Measurements from ENCODE around the gene YWHAG.

Gene YWHAG

GRCh38 chr7:76377186-76377918 lies 18.6 kb upstream of the YWHAG start:
- Histone ChIP-seq H3K4me2 (ENCODE audit: low read length) (no peak overlapping the region), H3K27ac (ENCODE audit: low read depth, low read length, poor library complexity, severe bottlenecking) (no peak overlapping the region), H3K79me2 (ENCODE audit: insufficient read depth, low read length) (no peaks in the 10 kb centered on the region), H4K20me1 (ENCODE audit: insufficient read depth, low read length) (no peaks in the 10 kb centered on the region), H3K27me3 (ENCODE audit: insufficient read depth, low read length) (0 out of 2 replicates have a peak, but pooled peaks cover 15% of the 10 kb centered on the region), H3F3A (ENCODE audit: insufficient read depth, low read length) (no peaks in the 10 kb centered on the region), H3K36me3 (ENCODE audit: insufficient read depth, low read length) (no peaks in the 10 kb centered on the region), H3K4me3 (ENCODE audit: low read depth, low read length, poor library complexity, severe bottlenecking) (no peak overlapping the region), H2AFZ (ENCODE audit: low read length) (no peak overlapping the region), H3K9ac (ENCODE audit: low read length) (no peak overlapping the region), H3K9me3 (ENCODE audit: low read length) (no peaks in the 10 kb centered on the region), H3K4me1 (ENCODE audit: insufficient read depth, low read length, severe bottlenecking) (peaks cover 6% of the 10 kb centered on the region), H3K9me2 (ENCODE audit: low read depth, low read length) (no peaks in the 10 kb centered on the region)
- TF ChIP-seq EZH2 (IDR thresholded peaks at IDR 0.05; ENCODE audit: borderline replicate concordance, low read length) = no peak
- TF ChIP-seq, protein P1, sequence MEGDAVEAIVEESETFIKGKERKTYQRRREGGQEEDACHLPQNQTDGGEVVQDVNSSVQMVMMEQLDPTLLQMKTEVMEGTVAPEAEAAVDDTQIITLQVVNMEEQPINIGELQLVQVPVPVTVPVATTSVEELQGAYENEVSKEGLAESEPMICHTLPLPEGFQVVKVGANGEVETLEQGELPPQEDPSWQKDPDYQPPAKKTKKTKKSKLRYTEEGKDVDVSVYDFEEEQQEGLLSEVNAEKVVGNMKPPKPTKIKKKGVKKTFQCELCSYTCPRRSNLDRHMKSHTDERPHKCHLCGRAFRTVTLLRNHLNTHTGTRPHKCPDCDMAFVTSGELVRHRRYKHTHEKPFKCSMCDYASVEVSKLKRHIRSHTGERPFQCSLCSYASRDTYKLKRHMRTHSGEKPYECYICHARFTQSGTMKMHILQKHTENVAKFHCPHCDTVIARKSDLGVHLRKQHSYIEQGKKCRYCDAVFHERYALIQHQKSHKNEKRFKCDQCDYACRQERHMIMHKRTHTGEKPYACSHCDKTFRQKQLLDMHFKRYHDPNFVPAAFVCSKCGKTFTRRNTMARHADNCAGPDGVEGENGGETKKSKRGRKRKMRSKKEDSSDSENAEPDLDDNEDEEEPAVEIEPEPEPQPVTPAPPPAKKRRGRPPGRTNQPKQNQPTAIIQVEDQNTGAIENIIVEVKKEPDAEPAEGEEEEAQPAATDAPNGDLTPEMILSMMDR (IDR thresholded peaks at IDR 0.05; ENCODE audit: low read length) = no peak

DNA sequence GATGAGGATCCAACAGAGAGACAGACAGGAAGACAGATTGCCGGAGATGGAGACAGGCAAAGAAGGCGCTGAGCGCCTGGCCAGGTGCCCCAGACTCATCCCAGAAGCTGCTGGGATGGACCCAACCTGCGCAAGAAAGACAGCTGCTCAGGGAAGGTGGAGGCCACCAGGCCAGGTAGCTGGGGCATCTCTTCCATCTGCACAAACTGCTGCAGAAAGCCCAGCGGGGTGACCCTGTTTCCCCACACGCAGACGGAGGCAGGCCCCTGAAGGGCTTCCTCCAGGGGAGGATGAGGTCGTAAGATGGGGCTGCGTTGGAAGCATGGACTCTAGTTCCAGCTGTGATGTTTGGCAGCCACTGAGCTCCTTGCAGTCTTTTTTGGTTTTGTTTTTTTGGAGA lies 16.5 kb upstream of the YWHAG start:
- Histone ChIP-seq H3K9ac (ENCODE audit: low read length) (no peak overlapping the region), H3K27me3 (ENCODE audit: insufficient read depth, low read length) (peaks cover 25% of the 10 kb centered on the region; the same call in 1 of the 2 replicates)

DNA sequence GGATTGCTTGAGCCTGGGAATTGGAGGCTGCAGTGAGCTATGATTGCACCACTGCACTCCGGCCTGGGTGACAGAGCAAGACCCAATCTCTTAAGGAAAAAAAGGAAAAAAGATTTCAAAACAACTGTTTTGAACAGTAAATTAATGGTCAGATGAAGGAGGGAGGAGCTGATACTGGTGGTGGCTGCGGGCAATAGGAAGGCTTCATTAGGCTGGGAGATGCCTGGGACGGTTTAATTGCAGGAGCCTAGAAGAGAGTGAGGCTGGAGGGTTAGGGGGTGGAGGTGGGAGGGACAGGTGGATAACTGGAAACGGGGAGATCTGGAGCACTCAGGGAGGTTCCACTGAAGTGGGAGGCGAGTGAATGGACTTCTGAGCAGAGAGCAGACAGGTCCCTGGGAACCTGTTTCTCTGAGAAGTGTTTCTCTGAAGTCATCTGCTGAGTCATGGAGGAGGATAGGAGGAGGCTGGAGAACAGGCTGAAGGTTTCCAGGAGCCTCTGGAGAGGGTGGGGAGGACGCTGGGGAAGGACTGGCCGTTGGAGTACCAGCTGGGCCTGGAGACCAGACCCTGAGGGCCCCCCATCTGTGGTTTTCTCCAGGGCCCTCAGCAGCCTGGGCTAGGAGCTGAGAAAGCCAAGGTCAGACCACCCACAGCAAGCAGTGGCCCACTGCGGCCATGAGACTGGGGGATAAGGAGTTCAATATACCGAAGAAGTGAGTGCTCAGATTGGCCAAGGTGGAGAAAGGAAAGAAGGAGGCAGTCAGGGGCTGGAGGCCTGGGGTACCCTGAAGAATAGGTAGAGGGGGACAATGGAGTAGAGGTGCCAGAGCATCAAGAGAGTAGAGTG lies 14.4 kb upstream of the YWHAG start:
- no peak for TF ChIP-seq EZH2 (IDR thresholded peaks at IDR 0.05; ENCODE audit: borderline replicate concordance, low read length)
- TF ChIP-seq, protein P1 (IDR thresholded peaks at IDR 0.05; ENCODE audit: low read length) = no peak
- H3K4me2 ChIP-seq (ENCODE audit: low read length) = no peak overlapping the region
- no peak overlapping the region for H3K9ac ChIP-seq (ENCODE audit: low read length)
- H3K9me2 ChIP-seq (ENCODE audit: low read depth, low read length) = no peaks in the 10 kb centered on the region
- no peaks in the 10 kb centered on the region for H3F3A ChIP-seq (ENCODE audit: insufficient read depth, low read length)
- H2AFZ ChIP-seq (ENCODE audit: low read length) = no peak overlapping the region
- H3K4me3 ChIP-seq (ENCODE audit: low read depth, low read length, poor library complexity, severe bottlenecking) = no peak overlapping the region
- H3K27me3 ChIP-seq (ENCODE audit: insufficient read depth, low read length) = peaks cover 38% of the 10 kb centered on the region; the same call in 1 of the 2 replicates
- H3K79me2 ChIP-seq (ENCODE audit: insufficient read depth, low read length) = no peaks in the 10 kb centered on the region
- H3K27ac ChIP-seq (ENCODE audit: low read depth, low read length, poor library complexity, severe bottlenecking) = no peak overlapping the region
- no peaks in the 10 kb centered on the region for H3K9me3 ChIP-seq (ENCODE audit: low read length)
- H3K36me3 ChIP-seq (ENCODE audit: insufficient read depth, low read length) = no peaks in the 10 kb centered on the region
- H4K20me1 ChIP-seq (ENCODE audit: insufficient read depth, low read length) = no peaks in the 10 kb centered on the region
- no peaks in the 10 kb centered on the region for H3K4me1 ChIP-seq (ENCODE audit: insufficient read depth, low read length, severe bottlenecking)

More for the DNA sequence above, 16.5 kb upstream of the YWHAG start:
- Histone ChIP-seq H3K4me2 (ENCODE audit: low read length) (no peak overlapping the region), H2AFZ (ENCODE audit: low read length) (no peak overlapping the region), H3K79me2 (ENCODE audit: insufficient read depth, low read length) (no peaks in the 10 kb centered on the region), H3K4me1 (ENCODE audit: insufficient read depth, low read length, severe bottlenecking) (peaks cover 3% of the 10 kb centered on the region), H3K27ac (ENCODE audit: low read depth, low read length, poor library complexity, severe bottlenecking) (no peak overlapping the region), H3F3A (ENCODE audit: insufficient read depth, low read length) (no peaks in the 10 kb centered on the region), H3K9me2 (ENCODE audit: low read depth, low read length) (no peaks in the 10 kb centered on the region), H3K4me3 (ENCODE audit: low read depth, low read length, poor library complexity, severe bottlenecking) (no peak overlapping the region), H3K9me3 (ENCODE audit: low read length) (no peaks in the 10 kb centered on the region), H4K20me1 (ENCODE audit: insufficient read depth, low read length) (no peaks in the 10 kb centered on the region), H3K36me3 (ENCODE audit: insufficient read depth, low read length) (no peaks in the 10 kb centered on the region)
- TF ChIP-seq EZH2 (IDR thresholded peaks at IDR 0.05; ENCODE audit: borderline replicate concordance, low read length) = no peak
- TF ChIP-seq, protein P1 (IDR thresholded peaks at IDR 0.05; ENCODE audit: low read length) = no peak
